ENCODE results near the gene HOXB9. TPM values are rescaled to one million over a fixed set of nuclear protein-coding genes. Genes with fewer than 3 reads are reported as not detected.

Gene HOXB9
- total RNA-seq (2021) (0.09 to 0.24 TPM (median 0.09 TPM) in 3 replicates), Bru-seq, nascent RNA (not detected)
- long read RNA-seq, experiment 1, result 0 reads
- long read RNA-seq, experiment 2, result 0 reads
- long read RNA-seq, experiment 3, result 0 reads

- Mint-ChIP-seq H3K36me3 (no peaks in the 10 kb centered on the region; the same call in 1 of the 2 replicates), H3K27ac (no peak within 1 kb of the TSS), H3K4me1 (peaks cover 11% of the 10 kb centered on the region), H3K4me3 (peak within 1 kb of the TSS; percentile 61), H3K9me3 (no peaks in the 10 kb centered on the region), H3K27me3 (ENCODE audit: low read depth) (peaks cover 100% of the 10 kb centered on the region; the same call in 1 of the 2 replicates)
- DNase-seq (ENCODE audit: low spot score) (peak; percentile 71), ATAC-seq (peak; percentile 43)
- ChIA-PET POLR2A (no interaction called here), CTCF (interaction anchor here (1.0 to 3.5 kb wide), 5 partner anchors 9 to 33 kb away, joined by 3 to 54 read pairs (median 6); partner anchors contain the start of gene HOXB5)
- TF ChIP-seq JAZF1 (CRISPR knock-in tag; IDR thresholded peaks at IDR 0.05) (no peak), USF2 (CRISPR knock-in tag; IDR thresholded peaks at IDR 0.05) (no peak), TP53 (CRISPR knock-in tag; IDR thresholded peaks at IDR 0.05) (no peak), GTF2I (CRISPR knock-in tag; conservative IDR thresholded peaks at IDR 0.05) (no peak), JUN (CRISPR knock-in tag; IDR thresholded peaks at IDR 0.05) (no peak), ZNF263 (CRISPR knock-in tag; IDR thresholded peaks at IDR 0.05; ENCODE audit: low read depth) (no peak), NR2C2 (CRISPR knock-in tag; IDR thresholded peaks at IDR 0.05) (no peak), ZNF219 (CRISPR knock-in tag; IDR thresholded peaks at IDR 0.05; ENCODE audit: borderline replicate concordance) (no peak), HMGA2 (CRISPR knock-in tag; IDR thresholded peaks at IDR 0.05) (no peak), FOXP4 (CRISPR knock-in tag; IDR thresholded peaks at IDR 0.05) (no peak), CTCF (IDR thresholded peaks at IDR 0.05) (no peak), IRF1 (CRISPR knock-in tag; IDR thresholded peaks at IDR 0.05) (no peak), SP1 (CRISPR knock-in tag; conservative IDR thresholded peaks at IDR 0.05) (no peak)
- TF ChIP-seq, protein P1, sequence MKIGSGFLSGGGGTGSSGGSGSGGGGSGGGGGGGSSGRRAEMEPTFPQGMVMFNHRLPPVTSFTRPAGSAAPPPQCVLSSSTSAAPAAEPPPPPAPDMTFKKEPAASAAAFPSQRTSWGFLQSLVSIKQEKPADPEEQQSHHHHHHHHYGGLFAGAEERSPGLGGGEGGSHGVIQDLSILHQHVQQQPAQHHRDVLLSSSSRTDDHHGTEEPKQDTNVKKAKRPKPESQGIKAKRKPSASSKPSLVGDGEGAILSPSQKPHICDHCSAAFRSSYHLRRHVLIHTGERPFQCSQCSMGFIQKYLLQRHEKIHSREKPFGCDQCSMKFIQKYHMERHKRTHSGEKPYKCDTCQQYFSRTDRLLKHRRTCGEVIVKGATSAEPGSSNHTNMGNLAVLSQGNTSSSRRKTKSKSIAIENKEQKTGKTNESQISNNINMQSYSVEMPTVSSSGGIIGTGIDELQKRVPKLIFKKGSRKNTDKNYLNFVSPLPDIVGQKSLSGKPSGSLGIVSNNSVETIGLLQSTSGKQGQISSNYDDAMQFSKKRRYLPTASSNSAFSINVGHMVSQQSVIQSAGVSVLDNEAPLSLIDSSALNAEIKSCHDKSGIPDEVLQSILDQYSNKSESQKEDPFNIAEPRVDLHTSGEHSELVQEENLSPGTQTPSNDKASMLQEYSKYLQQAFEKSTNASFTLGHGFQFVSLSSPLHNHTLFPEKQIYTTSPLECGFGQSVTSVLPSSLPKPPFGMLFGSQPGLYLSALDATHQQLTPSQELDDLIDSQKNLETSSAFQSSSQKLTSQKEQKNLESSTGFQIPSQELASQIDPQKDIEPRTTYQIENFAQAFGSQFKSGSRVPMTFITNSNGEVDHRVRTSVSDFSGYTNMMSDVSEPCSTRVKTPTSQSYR (CRISPR knock-in tag; IDR thresholded peaks at IDR 0.05), result no peak
- TF ChIP-seq, protein P2, sequence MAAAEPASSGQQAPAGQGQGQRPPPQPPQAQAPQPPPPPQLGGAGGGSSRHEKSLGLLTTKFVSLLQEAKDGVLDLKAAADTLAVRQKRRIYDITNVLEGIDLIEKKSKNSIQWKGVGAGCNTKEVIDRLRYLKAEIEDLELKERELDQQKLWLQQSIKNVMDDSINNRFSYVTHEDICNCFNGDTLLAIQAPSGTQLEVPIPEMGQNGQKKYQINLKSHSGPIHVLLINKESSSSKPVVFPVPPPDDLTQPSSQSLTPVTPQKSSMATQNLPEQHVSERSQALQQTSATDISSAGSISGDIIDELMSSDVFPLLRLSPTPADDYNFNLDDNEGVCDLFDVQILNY (CRISPR knock-in tag; IDR thresholded peaks at IDR 0.05), result no peak
- TF ChIP-seq, protein P3, sequence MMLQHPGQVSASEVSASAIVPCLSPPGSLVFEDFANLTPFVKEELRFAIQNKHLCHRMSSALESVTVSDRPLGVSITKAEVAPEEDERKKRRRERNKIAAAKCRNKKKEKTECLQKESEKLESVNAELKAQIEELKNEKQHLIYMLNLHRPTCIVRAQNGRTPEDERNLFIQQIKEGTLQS (CRISPR knock-in tag; conservative IDR thresholded peaks at IDR 0.05), result no peak
Observed at GRCh38 chr17:48626245-48627117, at the start of gene HOXB9. Gene HOXB9, minus strand, starts transcription at chr17:48626358. Its CDS starts 89 bp downstream, at chr17:48626269.

All from WTC11 (cell line).